Sigmoid colon (tissue), 7 donors: ENCODE results near the gene SYT8. TPM values are rescaled to one million over a fixed set of nuclear protein-coding genes. Genes with fewer than 3 reads are reported as not detected.

Experiments
- DNase-seq: peaks from one replicate; pipeline ENCODE4 v3.0.0-alpha.2; 2019
- H3K27ac ChIP-seq, 4 donors: fragments of 200-600 bp; sonication (generic); one replicate each; pipeline ENCODE4 v1.5.1; 2016 to 2019; ENCODE audit warnings: mild to moderate bottlenecking in 1 of 4
- H3K27me3 ChIP-seq, 3 donors: fragments of 200-600 bp; sonication (generic); one replicate each; pipeline ENCODE4 v1.5.1; 2019; ENCODE audit warnings: mild to moderate bottlenecking in 1 of 3
- H3K36me3 ChIP-seq, 4 donors: fragments of 200-600 bp; sonication (generic); one replicate each; pipeline ENCODE4 v1.5.1; 2016 to 2019
- H3K4me1 ChIP-seq, 4 donors: fragments of 200-600 bp; sonication (generic); one replicate each; pipeline ENCODE4 v1.5.1; 2017 to 2019
- H3K4me3 ChIP-seq, 4 donors: fragments of 200-600 bp; sonication (generic); one replicate each; pipeline ENCODE4 v1.5.1; 2017 to 2019; ENCODE audit warnings: mild to moderate bottlenecking in 2 of 4, moderate library complexity in 1 of 4
- H3K9me3 ChIP-seq, 4 donors: fragments of 200-600 bp in 3 of 4; sonication (generic) in 3 of 4; one replicate each; pipeline versions ENCODE4 v1.5.1 to v1.6.1; 2013 to 2019
- CTCF ChIP-seq, 4 experiments: fragments of 450-650 bp in 3 of 4; fragments of 200-600 bp in 1 of 4; IDR thresholded peaks; one replicate each; pipeline ENCODE4 v1.5.1; 2016 to 2019; ENCODE audit warnings: antibody characterized with exemption in 4 of 4, mild to moderate bottlenecking in 3 of 4, moderate library complexity in 2 of 4
- EP300 ChIP-seq, 4 donors: sonication (generic); formaldehyde crosslinking; IDR thresholded peaks; one replicate each; pipeline ENCODE4 v1.6.1; 2017; ENCODE audit warnings: antibody characterized with exemption in 4 of 4
- POLR2A ChIP-seq, 2 donors: fragments of 450-650 bp; IDR thresholded peaks; one replicate each; pipeline ENCODE4 v1.6.1; 2016; ENCODE audit warnings: antibody characterized with exemption in 2 of 2, mild to moderate bottlenecking in 2 of 2, moderate library complexity in 2 of 2
- POLR2AphosphoS5 ChIP-seq, 4 donors: sonication (generic); formaldehyde crosslinking; IDR thresholded peaks; one replicate each; pipeline ENCODE4 v1.6.1; 2017; ENCODE audit warnings: antibody characterized with exemption in 4 of 4
- WGBS, 2 donors: extraction: QIAGEN DNeasy Blood & Tissue Kit; methylation state at CpG; one replicate each; pipeline ENCODE4 v1.1.7; 2013; 5-methylcytosine and 5-hydroxymethylcytosine counted together
- intact Hi-C: fragments of 100-400 bp; cut with DNase I; formaldehyde crosslinking; loops from one replicate; pipeline ENCODE4 v1.15.1; 2023
- polyA plus RNA-seq, 3 donors: library from polyadenylated mRNA; stranded (reverse); fragments of 200-250 nt; gene quantifications; one replicate each; pipeline ENCODE4 v1.2.3, GENCODE V29; 2013
- total RNA-seq, 4 donors: library from RNA; depleted of rRNA; stranded (reverse); fragments of >200 nt; gene quantifications; one replicate each; pipeline ENCODE4 v1.1.0, GENCODE V29; 2016
- donor health status: healthy with polysubstance abuse.
- donor health status: Bipolar disorder and iron deficiency.
- donor health status: healthy.

The SYT8 gene
- total and polyA plus RNA-seq, 7 donors: 1.8 to 5.4 TPM; not detected in 5

GRCh38 chr11:1841511-1842148, 6.8 kb downstream of the SYT8 start:
- TF ChIP-seq EP300 (IDR thresholded peaks at IDR 0.05) (no peak), CTCF (IDR thresholded peaks at IDR 0.05) (no peak), POLR2AphosphoS5 (IDR thresholded peaks at IDR 0.05) (no peak), POLR2A (IDR thresholded peaks at IDR 0.05) (no peak)
- H3K9me3 ChIP-seq: no peaks in the 10 kb centered on the region
- H3K27me3 ChIP-seq: no peaks in the 10 kb centered on the region
- H3K36me3 ChIP-seq: no peaks in the 10 kb centered on the region
- H3K4me1 ChIP-seq: peaks cover 0 to 9% (median 6%) of the 10 kb centered on the region in 4 donors
- DNase-seq: no peak
- intact Hi-C loops: no loop called here
- H3K27ac ChIP-seq: no peak overlapping the region
- 88 to 93% methylated on average over 19 of the region's 19 CpGs for WGBS, 2 donors
- no peak overlapping the region for H3K4me3 ChIP-seq

GRCh38 chr11:1842149-1843097, 7.6 kb downstream of the SYT8 start:
- Histone ChIP-seq H3K27me3 (no peaks in the 10 kb centered on the region), H3K36me3 (no peaks in the 10 kb centered on the region), H3K4me3 (no peak overlapping the region), H3K9me3 (no peaks in the 10 kb centered on the region), H3K4me1 (peaks cover 0 to 8% (median 6%) of the 10 kb centered on the region in 4 donors), H3K27ac (no peak overlapping the region)
- intact Hi-C loops: no loop called here
- TF ChIP-seq EP300 (IDR thresholded peaks at IDR 0.05) (no peak), POLR2A (IDR thresholded peaks at IDR 0.05) (no peak), POLR2AphosphoS5 (IDR thresholded peaks at IDR 0.05) (no peak), CTCF (IDR thresholded peaks at IDR 0.05) (no peak)
- DNase-seq: no peak
- WGBS, 2 donors: 88 to 91% methylated on average over 29 of the region's 29 CpGs

GRCh38 chr11:1843098-1843473, 8.3 kb downstream of the SYT8 start:
- H3K27ac ChIP-seq: no peak overlapping the region
- intact Hi-C loops: no loop called here

GRCh38 chr11:1843796-1844195, 9.0 kb downstream of the SYT8 start:
- no peaks in the 10 kb centered on the region for H3K27me3 ChIP-seq
- no peak overlapping the region for H3K4me3 ChIP-seq
- H3K36me3 ChIP-seq: no peaks in the 10 kb centered on the region
- peak overlapping the region in 1 of 4 donors; percentile 22 for H3K27ac ChIP-seq
- no peaks in the 10 kb centered on the region for H3K9me3 ChIP-seq
- no peak for DNase-seq
- intact Hi-C loops: no loop called here
- WGBS, 2 donors: 83 to 85% methylated on average over 8 of the region's 8 CpGs
- no peak for TF ChIP-seq POLR2AphosphoS5 (IDR thresholded peaks at IDR 0.05)
- no peak for TF ChIP-seq POLR2A (IDR thresholded peaks at IDR 0.05)
- TF ChIP-seq CTCF (IDR thresholded peaks at IDR 0.05): no peak
- no peak for TF ChIP-seq EP300 (IDR thresholded peaks at IDR 0.05)
- H3K4me1 ChIP-seq: no peaks in the 10 kb centered on the region

More at GRCh38 chr11:1843098-1843473, 8.3 kb downstream of the SYT8 start:
- H3K9me3 ChIP-seq: no peaks in the 10 kb centered on the region
- 72 to 78% methylated on average over 11 of the region's 11 CpGs for whole genome bisulfite sequencing, 2 donors
- TF ChIP-seq EP300 (IDR thresholded peaks at IDR 0.05) (no peak), POLR2AphosphoS5 (IDR thresholded peaks at IDR 0.05) (no peak), CTCF (IDR thresholded peaks at IDR 0.05) (no peak), POLR2A (IDR thresholded peaks at IDR 0.05) (no peak)
- H3K36me3 ChIP-seq: no peaks in the 10 kb centered on the region
- DNase-seq: no peak
- H3K4me3 ChIP-seq: no peak overlapping the region
- no peaks in the 10 kb centered on the region for H3K27me3 ChIP-seq
- peaks cover 0 to 3% (median under 1%) of the 10 kb centered on the region in 4 donors for H3K4me1 ChIP-seq
